ENCODE results near the gene LRRC4C.

The LRRC4C gene

DNA sequence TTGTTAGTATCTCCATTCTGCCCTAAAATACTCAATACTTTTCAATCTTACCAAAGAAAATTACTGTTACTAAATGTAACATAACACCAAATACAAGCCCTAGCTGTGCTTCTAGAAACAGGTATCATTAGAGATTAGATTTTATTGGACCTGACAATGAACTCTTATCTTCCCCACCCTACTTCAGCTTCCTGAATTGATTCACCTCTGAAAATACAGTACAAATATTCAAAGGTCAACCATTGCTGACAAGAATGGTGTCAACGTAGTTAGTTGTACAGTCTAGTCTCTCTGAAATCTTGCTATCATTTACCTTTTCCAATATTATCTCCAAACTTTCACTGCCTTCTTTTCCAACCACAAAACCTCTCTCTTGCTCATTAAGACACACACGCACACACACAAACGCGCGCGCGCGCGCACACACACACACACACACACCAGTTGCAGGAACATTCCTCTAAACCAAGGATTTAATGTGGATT lies 22.4 kb downstream of the LRRC4C start:
- no peak overlapping the region for H3K9ac ChIP-seq
- H3K4me3 ChIP-seq: no peak overlapping the region
- TF ChIP-seq Cebpa-rat (IDR thresholded peaks at IDR 0.05): no peak
- no peak overlapping the region for H3K27ac ChIP-seq
- no peaks in the 10 kb centered on the region for H4K20me1 ChIP-seq
- no peak overlapping the region for H3K4me2 ChIP-seq
- H3K4me1 ChIP-seq: peaks cover 0 to 8% (median 0%) of the 10 kb centered on the region in 10 experiments; a peak in 3 of 20 replicates
- H3K36me3 ChIP-seq: no peaks in the 10 kb centered on the region
- H3K9me3 ChIP-seq (replicated peaks in 1 of 11): no peaks in the 10 kb centered on the region
- H3K27me3 ChIP-seq: no peaks in the 10 kb centered on the region

DNA sequence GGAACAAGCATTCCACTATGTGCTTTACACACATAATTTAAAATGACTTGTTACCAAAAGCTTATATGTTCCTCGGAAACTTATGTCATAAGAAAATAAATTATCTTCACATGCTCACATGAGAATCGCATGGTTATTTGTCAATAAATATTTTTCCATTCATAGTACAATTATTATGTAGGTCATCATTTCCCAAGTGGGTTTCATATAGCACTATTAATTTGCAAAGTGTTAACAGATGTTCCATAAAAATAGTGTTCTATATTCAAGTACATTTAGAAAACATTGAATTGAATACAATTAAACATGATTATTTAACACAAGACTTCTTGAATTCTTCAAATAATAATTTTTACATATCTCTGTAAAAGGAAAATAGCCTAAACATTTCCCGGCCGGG lies 23.9 kb downstream of the LRRC4C start:
- no peak for TF ChIP-seq Cebpa-rat (IDR thresholded peaks at IDR 0.05)
- Histone ChIP-seq H3K27me3 (no peaks in the 10 kb centered on the region), H3K27ac (no peak overlapping the region), H3K4me1 (peaks cover 0 to 4% (median 0%) of the 10 kb centered on the region in 10 experiments; a peak in 3 of 20 replicates), H4K20me1 (no peaks in the 10 kb centered on the region), H3K4me3 (no peak overlapping the region), H3K4me2 (no peak overlapping the region), H3K9me3 (replicated peaks in 1 of 11) (no peaks in the 10 kb centered on the region), H3K9ac (no peak overlapping the region), H3K36me3 (no peaks in the 10 kb centered on the region)

GRCh38 chr11:41431784-41432183 lies 27.7 kb downstream of the LRRC4C start:
- H3K4me1 ChIP-seq: peaks cover 0 to 8% (median 0%) of the 10 kb centered on the region in 10 experiments; a peak in 1 of 20 replicates
- H4K20me1 ChIP-seq: no peaks in the 10 kb centered on the region
- no peaks in the 10 kb centered on the region for H3K9me3 ChIP-seq (replicated peaks in 1 of 11)
- H3K36me3 ChIP-seq: no peaks in the 10 kb centered on the region
- no peak for TF ChIP-seq Cebpa-rat (IDR thresholded peaks at IDR 0.05)
- no peaks in the 10 kb centered on the region for H3K27me3 ChIP-seq
- H3K4me2 ChIP-seq: no peak overlapping the region
- no peak overlapping the region for H3K9ac ChIP-seq
- H3K27ac ChIP-seq: no peak overlapping the region
- H3K4me3 ChIP-seq: no peak overlapping the region

DNA sequence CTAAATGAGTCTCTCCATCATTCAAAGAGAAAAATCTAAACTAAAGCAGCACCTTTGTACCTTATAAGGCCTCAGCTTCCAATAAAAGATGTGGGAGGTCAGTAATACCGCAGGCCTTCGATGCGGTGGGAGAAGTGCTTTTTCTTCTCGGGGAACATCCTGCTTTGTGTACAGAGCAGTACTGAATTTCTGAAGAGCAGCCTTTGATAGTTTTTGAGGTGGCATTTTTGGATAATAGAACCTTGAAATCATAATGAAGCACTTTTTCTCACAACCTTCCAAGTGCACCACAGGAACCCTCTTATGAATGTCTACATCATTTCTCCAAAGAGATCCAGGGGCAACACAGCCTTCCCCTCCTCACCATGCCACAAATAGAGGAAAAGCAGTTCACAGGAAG lies 39.6 kb downstream of the LRRC4C start:
- Histone ChIP-seq H3K27me3 (no peaks in the 10 kb centered on the region), H4K20me1 (no peaks in the 10 kb centered on the region), H3K36me3 (no peaks in the 10 kb centered on the region), H3K4me1 (peaks cover 0 to 10% (median 0%) of the 10 kb centered on the region in 10 experiments; a peak in 3 of 20 replicates), H3K9ac (no peak overlapping the region), H3K4me2 (no peak overlapping the region), H3K27ac (no peak overlapping the region), H3K9me3 (replicated peaks in 1 of 11) (no peaks in the 10 kb centered on the region), H3K4me3 (no peak overlapping the region)
- no peak for TF ChIP-seq Cebpa-rat (IDR thresholded peaks at IDR 0.05)

- H3K27me3 ChIP-seq: no peaks in the 10 kb centered on the region
- no peaks in the 10 kb centered on the region for H3K9me3 ChIP-seq (replicated peaks in 1 of 11)
- no peak overlapping the region for H3K4me2 ChIP-seq
- no peak for TF ChIP-seq Cebpa-rat (IDR thresholded peaks at IDR 0.05)
- peaks cover 0 to 10% (median 0%) of the 10 kb centered on the region in 10 experiments; a peak in 3 of 20 replicates for H3K4me1 ChIP-seq
- no peak overlapping the region for H3K9ac ChIP-seq
- H3K4me3 ChIP-seq: no peak overlapping the region
- H4K20me1 ChIP-seq: no peaks in the 10 kb centered on the region
- H3K27ac ChIP-seq: no peak overlapping the region
- no peaks in the 10 kb centered on the region for H3K36me3 ChIP-seq
These were observed 44.5 kb downstream of the LRRC4C start for GRCh38 chr11:41414771-41415440.

DNA sequence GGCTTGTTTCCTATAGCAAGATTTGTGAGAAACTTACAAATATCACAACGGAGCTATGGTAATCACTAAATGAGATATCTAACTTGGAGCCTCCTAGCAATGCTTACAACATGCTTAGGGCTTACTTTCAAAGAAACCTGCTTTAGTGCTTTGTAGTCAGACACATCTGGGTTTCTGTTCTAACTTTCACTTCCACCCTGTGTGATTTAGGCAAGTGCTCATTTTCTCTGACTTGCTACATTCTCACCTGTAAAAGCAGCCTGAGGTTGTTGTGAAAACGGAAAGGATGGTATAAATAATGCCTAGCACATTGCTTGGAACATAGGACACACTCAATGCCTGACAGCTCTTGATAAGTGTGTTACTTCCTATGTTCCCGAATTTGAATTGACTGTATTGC lies 45.6 kb downstream of the LRRC4C start:
- H3K27me3 ChIP-seq: no peaks in the 10 kb centered on the region
- H4K20me1 ChIP-seq: no peaks in the 10 kb centered on the region
- no peaks in the 10 kb centered on the region for H3K36me3 ChIP-seq
- H3K9ac ChIP-seq: no peak overlapping the region
- H3K4me1 ChIP-seq: peaks cover 0 to 5% (median 0%) of the 10 kb centered on the region in 10 experiments; a peak in 3 of 20 replicates
- no peak overlapping the region for H3K27ac ChIP-seq
- no peak overlapping the region for H3K4me2 ChIP-seq
- no peak for TF ChIP-seq Cebpa-rat (IDR thresholded peaks at IDR 0.05)
- H3K4me3 ChIP-seq: no peak overlapping the region
- H3K9me3 ChIP-seq (replicated peaks in 1 of 11): no peaks in the 10 kb centered on the region

DNA sequence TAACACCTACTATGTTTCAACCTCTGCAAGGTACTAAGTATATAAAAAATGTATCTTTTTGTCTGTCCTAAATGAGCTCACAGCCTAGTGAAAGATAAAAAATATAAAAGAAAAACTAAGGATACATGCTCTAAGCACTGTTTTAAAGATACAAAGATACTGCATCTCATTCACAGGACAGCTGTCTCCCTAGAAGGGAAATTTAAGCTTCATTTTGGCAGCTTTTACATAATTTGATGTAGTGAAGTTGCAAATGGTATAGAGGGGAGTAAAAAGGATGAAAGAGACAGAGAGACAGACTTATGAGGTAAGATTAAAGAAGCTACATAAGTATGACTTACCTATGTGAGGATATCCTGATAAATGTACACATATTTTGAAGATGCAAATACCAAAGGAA lies 53.6 kb downstream of the LRRC4C start:
- Histone ChIP-seq H3K4me3 (no peak overlapping the region), H3K4me2 (no peak overlapping the region), H3K9me3 (replicated peaks in 1 of 11) (no peaks in the 10 kb centered on the region), H3K27ac (no peak overlapping the region), H3K36me3 (no peaks in the 10 kb centered on the region), H4K20me1 (no peaks in the 10 kb centered on the region), H3K27me3 (no peaks in the 10 kb centered on the region), H3K9ac (no peak overlapping the region), H3K4me1 (0 out of 20 replicates have a peak, but pooled peaks cover 0 to 4% (median 0%) of the 10 kb centered on the region in 10 experiments)
- TF ChIP-seq Cebpa-rat (IDR thresholded peaks at IDR 0.05): no peak

DNA sequence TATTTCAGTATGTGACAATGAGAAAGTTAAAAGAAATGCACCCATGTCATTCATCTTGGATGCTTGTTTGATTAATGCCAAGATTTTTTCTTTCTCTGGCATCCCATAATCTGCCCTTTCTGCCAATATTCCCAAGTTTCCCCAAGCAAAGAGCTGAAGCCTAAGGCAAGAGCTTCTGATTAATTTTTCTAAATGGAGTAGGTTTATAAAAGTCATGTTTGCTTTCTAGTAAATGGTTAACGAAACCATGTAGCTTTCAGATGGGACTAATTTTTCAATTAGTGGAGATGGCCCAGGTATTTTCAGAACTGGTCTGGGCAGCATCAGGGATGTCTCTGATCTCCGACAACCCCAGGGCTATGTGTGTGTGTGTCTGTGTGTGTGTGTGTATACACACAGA lies 55.3 kb downstream of the LRRC4C start:
- Histone ChIP-seq H3K4me1 (0 out of 20 replicates have a peak, but pooled peaks cover 0 to 8% (median 0%) of the 10 kb centered on the region in 10 experiments), H4K20me1 (no peaks in the 10 kb centered on the region), H3K27ac (no peak overlapping the region), H3K4me3 (no peak overlapping the region), H3K9me3 (replicated peaks in 1 of 11) (no peaks in the 10 kb centered on the region), H3K27me3 (no peaks in the 10 kb centered on the region), H3K4me2 (no peak overlapping the region), H3K9ac (no peak overlapping the region), H3K36me3 (no peaks in the 10 kb centered on the region)
- TF ChIP-seq Cebpa-rat (IDR thresholded peaks at IDR 0.05): no peak

DNA sequence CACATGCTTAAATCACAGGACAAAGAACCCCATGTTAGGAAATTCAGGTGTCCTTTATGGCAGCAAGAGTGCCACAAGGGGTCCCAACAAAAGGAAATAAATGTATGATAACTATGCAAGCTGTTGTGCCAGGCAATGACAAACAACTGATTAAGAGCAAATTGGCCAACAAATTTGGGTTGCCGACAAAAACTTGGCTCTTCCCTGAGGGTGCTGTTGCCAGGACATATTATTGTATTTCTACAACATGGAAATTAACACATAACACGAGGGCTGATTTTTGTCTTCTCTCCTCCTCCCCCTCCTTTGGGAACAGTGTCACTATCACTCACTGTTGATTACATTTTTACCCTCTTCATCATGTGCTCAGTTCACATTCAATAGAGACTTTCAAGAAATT lies 56.0 kb downstream of the LRRC4C start:
- TF ChIP-seq Cebpa-rat (IDR thresholded peaks at IDR 0.05): no peak
- Histone ChIP-seq H3K36me3 (no peaks in the 10 kb centered on the region), H3K27ac (no peak overlapping the region), H3K27me3 (no peaks in the 10 kb centered on the region), H3K4me2 (no peak overlapping the region), H3K4me1 (0 out of 20 replicates have a peak, but pooled peaks cover 0 to 8% (median 0%) of the 10 kb centered on the region in 10 experiments), H4K20me1 (no peaks in the 10 kb centered on the region), H3K9me3 (replicated peaks in 1 of 11) (no peaks in the 10 kb centered on the region), H3K9ac (no peak overlapping the region), H3K4me3 (no peak overlapping the region)

GRCh38 chr11:41400819-41401382 lies 58.6 kb downstream of the LRRC4C start:
- no peak for TF ChIP-seq Cebpa-rat (IDR thresholded peaks at IDR 0.05)
- Histone ChIP-seq H3K9ac (no peak overlapping the region), H3K4me1 (0 out of 20 replicates have a peak, but pooled peaks cover 0 to 8% (median 0%) of the 10 kb centered on the region in 10 experiments)

More at GRCh38 chr11:41400819-41401382, 58.6 kb downstream of the LRRC4C start:
- H3K27ac ChIP-seq: no peak overlapping the region
- no peaks in the 10 kb centered on the region for H3K27me3 ChIP-seq
- H3K4me3 ChIP-seq: no peak overlapping the region
- H3K36me3 ChIP-seq: no peaks in the 10 kb centered on the region
- H4K20me1 ChIP-seq: no peaks in the 10 kb centered on the region
- H3K9me3 ChIP-seq (replicated peaks in 1 of 11): no peaks in the 10 kb centered on the region
- no peak overlapping the region for H3K4me2 ChIP-seq
